ENCODE results near the gene HECTD4. TPM values are rescaled to one million over a fixed set of nuclear protein-coding genes. Genes with fewer than 3 reads are reported as not detected.
"Not testable (repeated sequence)": the region's sequence is repeated elsewhere in the genome, so short reads cannot be mapped to it uniquely, and the experiment has no call there.

Gene HECTD4
- total and polyA plus RNA-seq, 9 of the 15 experiments (the other 6 are each of a cell fraction or from before 2014, with no cell fraction given), result 3.5 to 33.3 (median 13.5) TPM

- no peaks in the 10 kb centered on the region for H3K79me2 ChIP-seq (ENCODE audit: control insufficient read depth, insufficient read depth, low read length)
- no peaks in the 10 kb centered on the region for H4K20me1 ChIP-seq (replicated peaks; ENCODE audit: control insufficient read depth, insufficient read depth, low read length)
- 98% methylated on average over 6 of the region's 6 CpGs for WGBS (ENCODE audit: insufficient coverage, low coverage, missing lambda C conversion rate)
- TF ChIP-seq ZNF75A (CRISPR knock-in tag; IDR thresholded peaks at IDR 0.05) (peak; percentile 86), ELF2 (CRISPR knock-in tag; IDR thresholded peaks at IDR 0.05) (no peak), TSC22D4 (tag; IDR thresholded peaks at IDR 0.05) (no peak), ZNF24 (IDR thresholded peaks at IDR 0.05) (no peak), ZBTB1 (CRISPR knock-in tag; IDR thresholded peaks at IDR 0.05; ENCODE audit: borderline replicate concordance, low read depth) (no peak)
- ATAC-seq, result no peak
- FAIRE-seq, result no peak
- POLR2A ChIA-PET, result interaction anchor here (1.1 kb wide), 1 partner anchor 10 kb away, joined by 3 read pairs; no protein-coding TSS in a partner anchor
- no peak overlapping the region for H3K4me3 ChIP-seq
- CTCF ChIA-PET (ENCODE audit: low intra/inter-chr PET ratio), result no interaction called here
- no TSS peak for BruUV-seq (replicated peaks)
- no peaks in the 10 kb centered on the region for H3K27me3 ChIP-seq (ENCODE audit: control insufficient read depth in 2 of 2, insufficient read depth in 2 of 2, low read length in 2 of 2)
- H3K9me3 ChIP-seq (replicated peaks; ENCODE audit: control insufficient read depth, insufficient read depth, low read depth, low read length), result peaks cover 9% of the 10 kb centered on the region
- H3K9me1 ChIP-seq (ENCODE audit: control insufficient read depth, insufficient read depth, low read length), result no peaks in the 10 kb centered on the region
- H3K36me3 ChIP-seq (ENCODE audit: control insufficient read depth, insufficient read depth, low read length), result peaks cover 43% of the 10 kb centered on the region; the same call in 2 of the 3 replicates
- no peak overlapping the region for H3K27ac ChIP-seq (ENCODE audit: extremely low read depth, low read depth, low read length)
- H3K4me2 ChIP-seq (ENCODE audit: insufficient read depth, low read length), result no peak overlapping the region
- no peak for DNase-seq (ENCODE audit: extremely low read depth in 1 of 4, low spot score in 3 of 4)
- in situ Hi-C loops (cut with MboI) (no loop called here), intact Hi-C loops (cut with micrococcal nuclease) (no loop called here)
- H2AFZ ChIP-seq (ENCODE audit: low read depth, low read length), result no peak overlapping the region
- no peaks in the 10 kb centered on the region; a peak in 1 of 5 replicates for H3K4me1 ChIP-seq (replicated peaks in 1 of 2; ENCODE audit: control insufficient read depth in 2 of 2, insufficient read depth in 2 of 2, low read length in 2 of 2)
- no peak overlapping the region for H3K9ac ChIP-seq (ENCODE audit: insufficient read depth in 1 of 2, low read depth in 2 of 2, low read length in 2 of 2)
Measured at GRCh38 chr12:112159146-112159541, 223.1 kb downstream of the HECTD4 start.

GRCh38 chr12:112158461-112159145 lies 223.6 kb downstream of the HECTD4 start:
- BruUV-seq (replicated peaks); H3K27ac ChIP-seq (ENCODE audit: extremely low read depth, low read depth, low read length); H4K20me1 ChIP-seq (replicated peaks; ENCODE audit: control insufficient read depth, insufficient read depth, low read length); H3K27me3 ChIP-seq (ENCODE audit: control insufficient read depth in 2 of 2, insufficient read depth in 2 of 2, low read length in 2 of 2); H3K79me2 ChIP-seq (ENCODE audit: control insufficient read depth, insufficient read depth, low read length); H3K9me3 ChIP-seq (replicated peaks; ENCODE audit: control insufficient read depth, insufficient read depth, low read depth, low read length); H3K9me1 ChIP-seq (ENCODE audit: control insufficient read depth, insufficient read depth, low read length); H3K4me1 ChIP-seq (replicated peaks in 1 of 2; ENCODE audit: control insufficient read depth in 2 of 2, insufficient read depth in 2 of 2, low read length in 2 of 2); H3K4me3 ChIP-seq; in situ Hi-C loops (cut with MboI); intact Hi-C loops (cut with micrococcal nuclease); DNase-seq (ENCODE audit: extremely low read depth in 1 of 4, low spot score in 3 of 4); H3K4me2 ChIP-seq (ENCODE audit: insufficient read depth, low read length); H2AFZ ChIP-seq (ENCODE audit: low read depth, low read length); ATAC-seq; FAIRE-seq; H3K9ac ChIP-seq (ENCODE audit: insufficient read depth in 1 of 2, low read depth in 2 of 2, low read length in 2 of 2); CTCF ChIA-PET (ENCODE audit: low intra/inter-chr PET ratio): not testable (repeated sequence)
- POLR2A ChIA-PET, result interaction anchor here (1.1 kb wide), 1 partner anchor 10 kb away, joined by 3 read pairs; no protein-coding TSS in a partner anchor
- peaks cover 46% of the 10 kb centered on the region; the same call in 2 of the 3 replicates for H3K36me3 ChIP-seq (ENCODE audit: control insufficient read depth, insufficient read depth, low read length)
- WGBS (ENCODE audit: insufficient coverage, low coverage, missing lambda C conversion rate), result 93% methylated on average over 11 of the region's 11 CpGs

All from K562 (cell line).